ENCODE results near the gene MAPKAPK2.
"Not testable (repeated sequence)": the region's sequence is repeated elsewhere in the genome, so short reads cannot be mapped to it uniquely, and the experiment has no call there.

Gene MAPKAPK2

DNA sequence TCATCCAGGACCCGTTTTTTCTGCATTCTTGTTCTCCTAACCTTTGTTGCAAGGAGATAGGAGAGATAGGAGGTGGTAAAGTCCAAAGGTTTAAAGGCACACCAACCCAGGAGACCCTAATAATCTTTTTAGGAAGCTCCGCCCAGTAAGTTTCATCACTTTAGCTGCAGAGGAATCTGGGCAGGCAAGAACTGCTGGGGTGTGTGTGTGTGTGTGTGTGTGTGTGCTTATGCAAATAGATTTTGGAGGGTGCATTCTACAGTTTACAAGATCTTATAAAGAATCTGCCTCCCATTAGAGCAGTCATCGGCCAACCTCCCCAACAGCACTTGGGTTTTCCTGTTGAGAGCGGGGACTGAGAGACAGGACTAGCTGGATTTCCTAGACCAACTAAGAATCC is 91.5 kb downstream of the MAPKAPK2 start:
- no peak for DNase-seq (ENCODE audit: low read depth in 2 of 2)

- no peak for DNase-seq (ENCODE audit: low read depth in 2 of 2)
These were observed 93.3 kb downstream of the MAPKAPK2 start for GRCh38 chr1:206778031-206778430.

GRCh38 chr1:206778911-206779310 is 94.2 kb downstream of the MAPKAPK2 start:
- DNase-seq (ENCODE audit: low read depth in 2 of 2): not testable (repeated sequence)

DNA sequence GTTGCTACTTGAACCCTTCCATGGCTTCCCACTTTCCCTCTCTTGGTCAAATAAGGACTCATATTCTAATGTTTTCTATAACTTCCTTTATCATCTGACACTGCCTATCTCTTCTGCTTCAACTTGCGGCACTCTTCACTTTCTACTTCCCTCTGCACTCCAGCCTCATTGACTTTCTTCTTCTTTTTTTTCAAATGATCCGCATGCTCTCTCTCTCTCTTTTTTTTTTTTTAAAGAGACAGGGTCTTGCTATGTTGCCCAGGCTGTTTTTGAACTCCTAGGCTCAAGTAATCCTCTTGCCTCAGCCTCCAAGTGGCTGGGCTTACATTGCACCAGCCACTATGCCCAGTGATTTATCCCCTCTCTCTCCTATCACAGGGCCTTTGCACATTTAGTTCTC is 94.9 kb downstream of the MAPKAPK2 start:
- no peak for DNase-seq (ENCODE audit: low read depth in 2 of 2)

DNA sequence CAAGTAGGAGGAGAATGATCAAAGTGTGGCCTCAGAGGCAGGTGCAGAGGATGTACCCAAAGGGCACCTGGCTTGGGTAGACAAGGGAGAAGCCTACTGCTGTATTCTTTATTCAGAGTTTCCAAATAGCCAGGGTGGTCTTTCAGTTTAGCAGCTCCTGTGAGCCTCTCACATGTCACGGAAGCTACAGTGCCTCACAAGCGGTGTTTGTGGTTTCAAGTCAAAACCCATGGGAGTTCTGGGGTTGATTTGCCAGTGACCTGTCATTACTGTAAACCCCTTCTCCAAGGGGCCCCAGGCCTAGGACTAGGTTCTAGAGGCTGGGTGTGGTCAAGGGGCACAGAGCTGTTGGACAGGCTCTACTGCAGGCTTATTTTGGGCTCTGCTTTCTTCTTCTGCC is 97.7 kb downstream of the MAPKAPK2 start:
- no peak for DNase-seq (ENCODE audit: low read depth in 2 of 2)

- DNase-seq (ENCODE audit: low read depth in 2 of 2): no peak
These were observed 98.8 kb downstream of the MAPKAPK2 start for GRCh38 chr1:206783506-206783905.

Measured in stimulated activated CD8-positive, alpha-beta memory T cell treated with anti-CD3 and anti-CD28 coated beads, Interleukin-15, amount 100 ng/mL, for 48 hours (primary cell).